HL-60/S4 treated with retinoic acid at 250 ng/mL for 4 days and 3 days (cell line): ENCODE results near the gene RPL31.
"Not testable (repeated sequence)": the region's sequence is repeated elsewhere in the genome, so short reads cannot be mapped to it uniquely, and the experiment has no call there.

Source experiments
- in situ Hi-C: fragments of 300-500 bp; cut with MboI; formaldehyde crosslinking; loops from 2 replicates; pipeline ENCODE4 v1.7.0; 2022; ENCODE audit warnings: low sequenced_read_pairs

RPL31 gene

GRCh38 chr2:101022221-101022620 is 20.1 kb downstream of the RPL31 start:
- in situ Hi-C loops, result loop anchor here (5.0 kb wide), 1 partner anchor 135 kb away; no protein-coding TSS in a partner anchor

GRCh38 chr2:101023327-101024107 is 21.4 kb downstream of the RPL31 start:
- in situ Hi-C loops, result loop anchor here (5.0 kb wide), 1 partner anchor 134 kb away; no protein-coding TSS in a partner anchor

GRCh38 chr2:101025561-101025960 is 23.5 kb downstream of the RPL31 start:
- in situ Hi-C loops, result no loop called here

GRCh38 chr2:101026253-101026701 is 24.2 kb downstream of the RPL31 start:
- in situ Hi-C loops, result no loop called here

- in situ Hi-C loops, result no loop called here
Observed at GRCh38 chr2:101026923-101027469, 24.9 kb downstream of the RPL31 start.

- in situ Hi-C loops, result no loop called here
Observed at GRCh38 chr2:101027852-101028251, 25.8 kb downstream of the RPL31 start.

GRCh38 chr2:101030866-101031554 is 28.9 kb downstream of the RPL31 start:
- in situ Hi-C loops, result no loop called here

GRCh38 chr2:101032084-101032776 is 30.1 kb downstream of the RPL31 start:
- in situ Hi-C loops, result no loop called here

GRCh38 chr2:101036562-101036961 is 34.5 kb downstream of the RPL31 start:
- in situ Hi-C loops, result no loop called here

GRCh38 chr2:101037161-101037755 is 35.2 kb downstream of the RPL31 start:
- in situ Hi-C loops, result no loop called here

GRCh38 chr2:101038455-101039255 is 36.6 kb downstream of the RPL31 start:
- in situ Hi-C loops, result no loop called here

GRCh38 chr2:101040072-101040471 is 38.0 kb downstream of the RPL31 start:
- in situ Hi-C loops, result no loop called here

- in situ Hi-C loops, result no loop called here
Observed at GRCh38 chr2:101040761-101041160, 38.7 kb downstream of the RPL31 start.

- in situ Hi-C loops, result no loop called here
Observed at GRCh38 chr2:101041413-101041812, 39.3 kb downstream of the RPL31 start.

GRCh38 chr2:101045330-101045729 is 43.2 kb downstream of the RPL31 start:
- in situ Hi-C loops, result no loop called here

GRCh38 chr2:101047075-101047766 is 45.1 kb downstream of the RPL31 start:
- in situ Hi-C loops, result no loop called here

GRCh38 chr2:101047774-101048173 is 45.7 kb downstream of the RPL31 start:
- in situ Hi-C loops, result no loop called here

- in situ Hi-C loops, result no loop called here
Observed at GRCh38 chr2:101048756-101049155, 46.7 kb downstream of the RPL31 start.

GRCh38 chr2:101050886-101051285 is 48.8 kb downstream of the RPL31 start:
- in situ Hi-C loops, result not testable (repeated sequence)
